NCI-H2227 (cell line): ENCODE measurements around the gene HOXB6.

Experiments
- DNase-seq: peaks from one replicate; lab custom pipeline; 2025; ENCODE audit not compliant: unreplicated experiment; lab: John Stamatoyannopoulos, UW

The HOXB6 gene

GRCh38 chr17:48610282-48611211 is 5.8 kb upstream of the HOXB6 start, which contains the start of gene HOXB7:
HOXB7 (minus strand) TSS chr17:48611017; CDS start chr17:48610918, 99 bp downstream.
- DNase-seq, result peak; percentile 74

- DNase-seq, result peak; percentile 48
Measured at GRCh38 chr17:48609759-48610281, 5.0 kb upstream of the HOXB6 start.

- DNase-seq, result no peak
Measured at GRCh38 chr17:48609033-48609432, 4.2 kb upstream of the HOXB6 start.

- no peak for DNase-seq
Measured at GRCh38 chr17:48608494-48608834, 3.7 kb upstream of the HOXB6 start.

GRCh38 chr17:48606892-48607614 is 2.3 kb upstream of the HOXB6 start:
- DNase-seq, result no peak

GRCh38 chr17:48605991-48606891 is 1.5 kb upstream of the HOXB6 start:
- DNase-seq, result no peak

- no peak for DNase-seq
Measured at GRCh38 chr17:48605409-48605919, 678 bp upstream of the HOXB6 start.

GRCh38 chr17:48603959-48604769 is 622 bp downstream of the HOXB6 start:
- no peak for DNase-seq

GRCh38 chr17:48601539-48602425 is 3.0 kb downstream of the HOXB6 start:
- DNase-seq, result no peak

- DNase-seq, result no peak
Measured at GRCh38 chr17:48601207-48601538, 3.6 kb downstream of the HOXB6 start.

- no peak for DNase-seq
Measured at GRCh38 chr17:48600244-48601098, 4.3 kb downstream of the HOXB6 start.

GRCh38 chr17:48599354-48599753 is 5.4 kb downstream of the HOXB6 start:
- no peak for DNase-seq

GRCh38 chr17:48598736-48599135 is 6.0 kb downstream of the HOXB6 start:
- no peak for DNase-seq

- peak; percentile 43 for DNase-seq
Measured at GRCh38 chr17:48597778-48598631, 6.8 kb downstream of the HOXB6 start.

GRCh38 chr17:48597528-48597777 is 7.3 kb downstream of the HOXB6 start:
- DNase-seq, result no peak

GRCh38 chr17:48596735-48597527 is 7.9 kb downstream of the HOXB6 start:
- no peak for DNase-seq
